ENCODE results near the gene IGFBP4.

- no peak for TF ChIP-seq CTCF (IDR thresholded peaks at IDR 0.05 in 8 of 11, conservative IDR thresholded peaks at IDR 0.05 in 3 of 11)
- no peak for TF ChIP-seq POLR2A (IDR thresholded peaks at IDR 0.05)
Measured at GRCh38 chr17:40442392-40443195, 656 bp upstream of the IGFBP4 start.

All from spleen (tissue), 7 donors.